GM12873 (cell line): Measurements from ENCODE around the gene TOX3.

Experiments used
- CTCF ChIP-seq: IDR thresholded peaks from 2 replicates; pipeline ENCODE4 v1.5.1; 2012; ENCODE audit warnings: low read depth, mild to moderate bottlenecking, moderate library complexity, low read length, control low read depth; ENCODE audit not compliant: insufficient read depth; ENCODE audit errors: missing control alignments

The TOX3 gene

GRCh38 chr16:52498328-52499059, 48.4 kb downstream of the TOX3 start:
- TF ChIP-seq CTCF, result no peak

DNA sequence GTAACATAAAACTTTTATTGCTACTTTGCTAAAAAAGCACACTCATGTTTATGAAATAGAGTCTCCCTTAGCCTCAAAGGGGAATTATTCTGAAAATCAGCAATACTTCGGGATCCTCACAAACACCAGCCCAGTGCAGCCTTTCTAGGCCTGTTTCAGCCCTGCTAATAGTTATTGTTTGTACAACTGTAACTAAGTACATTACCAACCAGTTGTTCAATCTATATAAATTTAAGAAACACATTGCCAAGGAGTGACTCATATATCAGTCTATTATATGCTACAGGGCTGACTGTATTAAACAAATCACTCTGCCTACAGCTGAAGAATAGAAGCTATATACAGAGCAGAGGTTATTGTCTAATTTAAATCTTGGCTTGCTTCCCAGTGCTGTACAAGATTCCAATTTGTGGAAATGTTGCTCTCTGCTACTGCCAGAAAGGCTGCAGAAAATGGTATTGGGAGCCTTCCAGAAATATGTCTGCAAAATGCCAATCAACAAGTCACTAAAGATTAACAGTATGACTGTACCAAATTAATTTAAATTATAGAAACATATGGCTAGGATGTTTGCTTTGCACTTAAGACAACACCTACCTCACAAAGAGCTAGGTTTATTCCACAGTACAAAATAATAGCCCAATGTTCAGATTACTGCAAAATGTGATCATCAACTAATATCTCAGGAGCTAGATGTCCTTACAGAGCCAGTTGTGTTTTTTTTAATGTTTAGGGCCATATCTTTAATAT, 49.7 kb downstream of the TOX3 start:
- no peak for TF ChIP-seq CTCF

- no peak for TF ChIP-seq CTCF
Observed at GRCh38 chr16:52496051-52496876, 50.7 kb downstream of the TOX3 start.

DNA sequence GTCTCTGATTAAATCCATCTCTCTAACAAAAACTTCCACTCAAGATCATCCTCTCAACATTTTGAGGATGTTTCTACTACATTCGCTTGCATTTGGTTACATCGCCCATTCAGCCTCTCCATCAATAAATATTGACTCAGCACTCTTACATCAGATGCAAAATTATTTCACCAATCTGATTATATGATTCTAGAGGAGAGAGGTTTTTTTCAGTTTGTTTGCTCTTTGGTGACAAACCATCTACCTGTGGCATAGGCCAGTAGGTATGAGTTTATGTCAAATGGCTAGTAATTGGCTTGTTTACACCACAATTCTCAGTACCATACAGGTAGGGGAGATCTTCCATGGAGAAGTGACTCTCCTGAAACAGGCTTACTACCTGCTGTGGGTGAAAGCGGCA, 52.3 kb downstream of the TOX3 start:
- TF ChIP-seq CTCF, result no peak

DNA sequence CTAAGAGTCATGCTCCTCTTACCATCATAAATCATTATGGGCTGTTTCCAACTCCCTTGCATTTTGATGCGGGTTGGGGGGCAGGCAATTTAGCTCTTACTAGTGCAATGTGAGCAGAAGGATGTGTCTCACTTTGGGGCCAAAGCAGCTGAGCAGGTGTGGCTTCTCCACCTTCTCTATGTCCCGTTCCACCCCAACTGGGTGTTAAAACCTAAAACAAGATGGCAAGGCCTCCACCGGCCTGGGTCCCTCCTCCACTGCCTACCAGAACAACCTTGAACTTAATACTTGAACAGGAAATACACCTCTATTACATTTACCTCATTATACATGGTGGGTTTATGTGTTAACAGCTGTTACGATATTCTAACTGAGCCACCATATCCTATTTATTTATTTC, 52.8 kb downstream of the TOX3 start:
- no peak for TF ChIP-seq CTCF

DNA sequence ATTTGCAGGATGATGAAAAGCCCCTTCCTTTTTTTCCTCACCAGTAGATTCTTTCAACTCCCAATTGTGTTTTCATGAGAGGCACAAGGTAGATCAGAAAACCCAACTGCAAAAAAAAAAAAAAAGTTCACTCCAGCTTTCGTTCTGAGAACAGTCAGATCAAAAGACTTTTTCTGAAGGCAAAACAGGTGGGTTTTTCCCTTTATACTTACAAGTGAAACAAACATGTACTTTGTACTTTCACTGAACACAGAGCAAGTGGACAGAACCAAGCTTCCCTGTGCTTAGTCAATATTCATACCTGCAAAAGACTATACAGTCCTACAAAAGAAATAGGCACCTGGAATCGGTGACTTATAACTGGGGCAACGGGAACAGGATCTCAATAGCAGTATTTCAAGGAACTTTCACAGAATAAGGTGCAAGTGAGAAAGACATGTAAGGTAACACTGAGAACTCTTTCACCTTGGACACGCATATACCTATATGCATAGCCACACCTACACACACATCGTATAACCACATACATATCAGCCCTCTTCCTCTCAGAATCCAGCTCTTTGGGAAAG, 54.1 kb downstream of the TOX3 start:
- no peak for TF ChIP-seq CTCF

GRCh38 chr16:52491216-52491615, 55.7 kb downstream of the TOX3 start:
- TF ChIP-seq CTCF, result no peak
